Neural progenitor cell (in vitro differentiated cells): ENCODE measurements around the gene SRP14.

Experiments used
- CTCF ChIP-seq: fragments of 200-600 bp; sonication (generic); IDR thresholded peaks from 2 replicates; pipeline ENCODE4 v1.5.1; 2017; ENCODE audit warnings: antibody characterized with exemption, mild to moderate bottlenecking
- EZH2 ChIP-seq: fragments of 200-600 bp; sonication (generic); IDR thresholded peaks from 2 replicates; pipeline ENCODE4 v1.6.1; 2017; ENCODE audit warnings: antibody characterized with exemption, mild to moderate bottlenecking, moderate library complexity
- EZH2phosphoT487 ChIP-seq: fragments of 200-600 bp; sonication (generic); IDR thresholded peaks from 2 replicates; pipeline ENCODE4 v1.6.1; 2017; ENCODE audit warnings: antibody characterized with exemption

- TF ChIP-seq CTCF (no peak), EZH2 (no peak), EZH2phosphoT487 (no peak)
Observed at GRCh38 chr15:40040293-40040635, 1.3 kb upstream of the SRP14 start.
